Gastrocnemius medialis (tissue), 4 donors: Measurements from ENCODE around the gene RITA1. TPM values are rescaled to one million over a fixed set of nuclear protein-coding genes. Genes with fewer than 3 reads are reported as not detected.

Source experiments
- ATAC-seq, 2 donors: fragments of 150-250 bp; one replicate each; pipeline ENCODE4 v1.9.1; 2016
- DNase-seq, 2 donors: peaks; one replicate each; pipeline ENCODE4 v3.0.0-alpha.2; 2019
- H3K27ac ChIP-seq, 4 donors: fragments of 200-600 bp; sonication (generic); 1 replicate in 1 of 4; 2 replicates in 3 of 4; pipeline ENCODE4 v1.5.1; 2016 to 2018; ENCODE audit warnings: mild to moderate bottlenecking in 2 of 4, moderate library complexity in 1 of 4
- H3K27me3 ChIP-seq, 3 donors: fragments of 200-600 bp; sonication (generic) in 2 of 3; 1 replicate in 1 of 3; 2 replicates in 2 of 3; pipeline versions ENCODE4 v1.5.1 to v1.6.0; 2016 to 2019; ENCODE audit warnings: mild to moderate bottlenecking in 1 of 3, moderate library complexity in 1 of 3
- H3K36me3 ChIP-seq, 2 donors: fragments of 200-600 bp; sonication (generic) in 1 of 2; one replicate each; pipeline ENCODE4 v1.5.1; 2017 to 2018
- H3K4me1 ChIP-seq, 2 donors: fragments of 200-600 bp; sonication (generic) in 1 of 2; one replicate each; pipeline ENCODE4 v1.5.1; 2016 to 2017; ENCODE audit warnings: mild to moderate bottlenecking in 2 of 2
- H3K4me3 ChIP-seq, 4 donors: fragments of 200-600 bp; sonication (generic) in 3 of 4; 1 replicate in 1 of 4; 2 replicates in 3 of 4; pipeline ENCODE4 v1.5.1; 2016 to 2019; ENCODE audit warnings: mild to moderate bottlenecking in 2 of 4
- H3K9me3 ChIP-seq, 3 donors: fragments of 200-600 bp; sonication (generic) in 2 of 3; 1 replicate in 1 of 3; 2 replicates in 2 of 3; pipeline ENCODE4 v1.5.1; 2016 to 2019
- CTCF ChIP-seq, 5 experiments: fragments of 450-650 bp in 3 of 5; fragments of 200-600 bp in 2 of 5; sonication (generic) in 2 of 5; IDR thresholded peaks in 4 of 5; conservative IDR thresholded peaks in 1 of 5; 1 replicate in 4 of 5; 2 replicates in 1 of 5; pipeline ENCODE4 v1.5.1; 2016 to 2019; ENCODE audit warnings: antibody characterized with exemption in 5 of 5, mild to moderate bottlenecking in 3 of 5, moderate library complexity in 3 of 5
- POLR2A ChIP-seq, 2 donors: fragments of 450-650 bp; IDR thresholded peaks; one replicate each; pipeline ENCODE4 v1.6.1; 2017; ENCODE audit warnings: antibody characterized with exemption in 2 of 2, mild to moderate bottlenecking in 2 of 2, moderate library complexity in 2 of 2
- in situ Hi-C, 4 donors: fragments of 200-750 bp; cut with MboI; loops; one replicate each; pipeline versions ENCODE4 v1.15.0 to v1.8.0; 2017; ENCODE audit warnings: low sequenced_read_pairs in 4 of 4
- intact Hi-C: fragments of 100-400 bp; cut with DNase I; formaldehyde crosslinking; loops from one replicate; pipeline ENCODE4 v1.15.1; 2023; ENCODE audit warnings: low total_unique reads
- total RNA-seq, 4 donors: library from RNA; depleted of rRNA; stranded (reverse); fragments of >200 nt; gene quantifications; one replicate each; pipeline versions ENCODE4 v1.1.0 to v1.2.3, GENCODE V29; 2016

Gene RITA1
- total RNA-seq, 4 donors from 2014 or later, result 17.7 to 31.2 (median 23.1) TPM

- ATAC-seq (peak; percentile 83 to 88), DNase-seq (peak; percentile 67 to 81)
- TF ChIP-seq CTCF (IDR thresholded peaks at IDR 0.05 in 4 of 5, conservative IDR thresholded peaks at IDR 0.05 in 1 of 5) (no peak), POLR2A (IDR thresholded peaks at IDR 0.05) (peak in 1 of 2 donors; percentile 31)
- no peak overlapping the region for H3K4me3 ChIP-seq
- H3K9me3 ChIP-seq, result no peaks in the 10 kb centered on the region
- no peaks in the 10 kb centered on the region for H3K36me3 ChIP-seq
- in situ Hi-C loops (no loop called here), intact Hi-C loops (no loop called here)
- H3K27me3 ChIP-seq, result no peaks in the 10 kb centered on the region
- H3K27ac ChIP-seq, result peak overlapping the region; percentile 40 to 58 (median 44)
- no peaks in the 10 kb centered on the region for H3K4me1 ChIP-seq
These were observed 29.4 kb downstream of the RITA1 start for GRCh38 chr12:113214895-113215400.

- no peak for ATAC-seq
- Histone ChIP-seq H3K4me3 (no peak overlapping the region), H3K9me3 (no peaks in the 10 kb centered on the region), H3K27me3 (no peaks in the 10 kb centered on the region), H3K27ac (no peak overlapping the region), H3K4me1 (peaks cover 3 to 6% of the 10 kb centered on the region in 2 donors), H3K36me3 (no peaks in the 10 kb centered on the region)
- in situ Hi-C loops (no loop called here), intact Hi-C loops (no loop called here)
- TF ChIP-seq CTCF (IDR thresholded peaks at IDR 0.05 in 4 of 5, conservative IDR thresholded peaks at IDR 0.05 in 1 of 5) (no peak), POLR2A (IDR thresholded peaks at IDR 0.05) (no peak)
- DNase-seq, result no peak
These were observed 30.5 kb downstream of the RITA1 start for GRCh38 chr12:113216027-113216426.

- no peaks in the 10 kb centered on the region for H3K9me3 ChIP-seq
- in situ Hi-C loops (no loop called here), intact Hi-C loops (loop anchor here (2.0 to 5.0 kb wide), 2 partner anchors 24 to 798 kb away; no protein-coding TSS in a partner anchor)
- peak overlapping the region; percentile 45 to 69 (median 52) for H3K4me3 ChIP-seq
- ATAC-seq (no peak), DNase-seq (no peak)
- TF ChIP-seq CTCF (IDR thresholded peaks at IDR 0.05 in 4 of 5, conservative IDR thresholded peaks at IDR 0.05 in 1 of 5), result no peak
- TF ChIP-seq POLR2A (IDR thresholded peaks at IDR 0.05), result no peak
- peak overlapping the region; percentile 53 to 80 (median 68) for H3K27ac ChIP-seq
- H3K36me3 ChIP-seq, result no peaks in the 10 kb centered on the region
- peaks cover 34% of the 10 kb centered on the region in 2 donors for H3K4me1 ChIP-seq
- H3K27me3 ChIP-seq, result no peaks in the 10 kb centered on the region
These were observed 35.2 kb downstream of the RITA1 start for GRCh38 chr12:113220593-113221180.

- in situ Hi-C loops, result no loop called here
- Histone ChIP-seq H3K4me3 (peak within 1 kb of the TSS; percentile 72 to 89 (median 80)), H3K27me3 (no peaks in the 10 kb centered on the region), H3K4me1 (peaks cover 37 to 41% of the 10 kb centered on the region in 2 donors), H3K36me3 (no peaks in the 10 kb centered on the region), H3K9me3 (no peaks in the 10 kb centered on the region), H3K27ac (peak within 1 kb of the TSS; percentile 92 to 99 (median 96))
- ATAC-seq (peak; percentile 86 to 93), DNase-seq (peak; percentile 100)
- TF ChIP-seq POLR2A (IDR thresholded peaks at IDR 0.05) (peak; percentile 99 to 100), CTCF (IDR thresholded peaks at IDR 0.05 in 4 of 5, conservative IDR thresholded peaks at IDR 0.05 in 1 of 5) (peak in 4 of 5 experiments; percentile 7 to 13 (median 12))
- intact Hi-C loops, result loop anchor here (2.0 to 5.0 kb wide), 2 partner anchors 25 to 799 kb away; no protein-coding TSS in a partner anchor
These were observed 35.9 kb downstream of the RITA1 start, which contains the start of gene TPCN1 for GRCh38 chr12:113221181-113221996. Gene TPCN1, plus strand, starts transcription at chr12:113221464. Its CDS starts 5,389 bp downstream, at chr12:113226853.
